Stimulated activated CD8-positive, alpha-beta memory T cell treated with anti-CD3 and anti-CD28 coated beads, Interleukin-2, amount 100 ng/mL, for 48 hours (primary cell): ENCODE data around the gene TPO.
"Not testable (repeated sequence)": the region's sequence is repeated elsewhere in the genome, so short reads cannot be mapped to it uniquely, and the experiment has no call there.

Source experiments
- DNase-seq, 2 donors: peaks; one replicate each; pipeline ENCODE4 v3.0.0-alpha.2; 2020; ENCODE audit warnings: low read depth in 2 of 2

The TPO gene

DNA sequence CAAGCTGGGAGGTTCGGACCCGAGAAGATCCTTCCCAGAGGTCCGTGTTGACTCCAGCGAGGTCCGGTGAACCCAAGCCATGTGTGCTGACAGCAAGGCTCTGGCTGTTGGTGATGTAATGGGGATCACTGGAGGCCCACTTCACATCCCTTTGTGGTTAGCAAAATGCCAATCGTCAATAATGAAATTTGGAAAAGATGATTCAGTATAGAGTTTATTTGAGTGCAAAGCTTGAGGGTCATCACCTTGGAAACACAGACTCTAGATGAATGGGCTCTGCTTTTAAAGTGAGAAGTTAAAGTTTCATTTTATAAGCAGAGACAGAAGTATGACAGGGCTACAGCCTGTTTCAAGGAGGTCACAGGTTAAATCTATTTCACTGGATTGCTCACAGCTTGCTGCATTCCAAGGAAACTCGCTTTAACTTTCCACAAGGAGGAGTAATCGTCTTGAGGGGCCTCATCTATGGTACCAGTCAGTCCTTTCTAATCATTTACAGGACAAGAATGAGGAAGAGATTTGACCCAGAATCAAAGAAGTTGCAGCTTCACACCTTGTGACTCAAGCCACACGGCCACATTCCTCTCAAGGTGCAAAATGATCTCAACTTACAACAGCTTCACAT, 140.5 kb downstream of the TPO start:
- no peak for DNase-seq

DNA sequence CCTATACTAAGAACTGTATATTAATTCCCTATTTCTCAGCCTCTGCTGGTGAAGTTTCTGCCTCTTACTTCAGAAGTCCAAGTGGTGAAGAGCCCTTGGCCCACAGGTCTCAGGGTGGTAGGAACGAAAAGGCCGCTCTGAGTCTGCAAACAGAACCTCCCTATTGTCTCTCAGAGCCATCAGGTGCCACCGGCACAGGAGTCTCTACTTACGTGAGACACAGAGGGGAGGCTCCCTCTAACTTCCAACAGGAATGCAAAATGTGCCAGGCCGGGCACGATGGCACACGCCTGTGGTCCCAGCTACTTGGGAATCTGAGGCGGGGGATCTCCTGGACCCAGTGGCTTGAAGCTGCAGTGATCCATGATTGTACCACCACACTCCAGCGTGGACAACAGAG, 143.0 kb downstream of the TPO start:
- DNase-seq, result no peak

DNA sequence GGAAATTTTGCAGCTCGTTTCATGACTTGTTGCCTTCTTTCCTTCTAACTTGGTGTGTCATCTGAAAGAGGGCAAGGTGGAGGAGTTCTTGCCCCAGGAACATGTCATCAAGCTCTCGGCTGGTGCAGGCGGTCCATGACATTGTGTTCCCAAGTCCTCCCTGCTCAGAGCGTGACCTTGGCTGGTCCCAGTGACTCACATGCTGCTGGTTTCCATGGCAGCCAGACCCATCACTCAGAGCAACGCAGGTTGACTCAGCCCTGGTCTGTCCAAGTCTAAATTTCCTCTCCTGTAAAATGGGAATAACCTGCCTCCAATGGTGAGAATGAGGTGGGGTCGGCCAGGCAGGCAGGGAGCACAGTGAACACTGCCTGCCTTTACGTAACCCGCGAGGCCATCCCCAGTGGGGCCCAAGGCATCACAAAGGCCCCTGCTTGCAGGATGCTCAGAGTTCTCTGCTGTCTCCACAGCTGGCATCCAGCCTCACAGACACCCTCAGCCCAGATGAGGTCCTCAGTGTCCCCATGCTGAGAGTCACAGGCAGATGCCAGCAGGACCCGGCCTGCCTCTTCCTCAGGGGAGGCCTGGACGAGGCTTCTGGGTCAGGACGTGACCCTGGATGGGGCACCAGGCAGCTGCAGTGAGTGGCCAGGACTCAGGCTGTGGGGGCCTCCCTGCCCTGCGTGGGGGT, 143.7 kb downstream of the TPO start:
- DNase-seq, result no peak

GRCh38 chr2:1557467-1557820, 144.2 kb downstream of the TPO start:
- no peak for DNase-seq

GRCh38 chr2:1559589-1560175, 146.4 kb downstream of the TPO start:
- no peak for DNase-seq

DNA sequence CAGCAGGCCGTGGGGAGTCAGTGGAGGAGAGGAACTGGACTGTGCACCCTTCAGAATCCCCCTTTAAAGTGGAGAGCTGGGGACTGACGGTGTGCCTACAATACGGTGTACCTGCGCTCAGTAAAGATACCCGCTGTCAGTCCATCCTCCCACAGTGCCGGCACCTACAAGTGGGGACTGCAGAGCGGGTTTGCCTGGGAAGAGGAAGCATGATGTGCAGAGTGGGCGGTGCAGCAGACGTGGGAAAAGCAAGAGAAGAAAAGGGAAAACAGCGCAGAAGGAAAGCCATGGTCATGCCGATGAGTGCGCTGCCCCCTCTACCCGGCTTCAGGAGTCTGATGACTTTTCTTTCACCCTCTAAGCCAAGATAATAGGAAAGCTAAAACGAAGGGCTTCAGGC, 148.0 kb downstream of the TPO start:
- DNase-seq, result no peak

DNA sequence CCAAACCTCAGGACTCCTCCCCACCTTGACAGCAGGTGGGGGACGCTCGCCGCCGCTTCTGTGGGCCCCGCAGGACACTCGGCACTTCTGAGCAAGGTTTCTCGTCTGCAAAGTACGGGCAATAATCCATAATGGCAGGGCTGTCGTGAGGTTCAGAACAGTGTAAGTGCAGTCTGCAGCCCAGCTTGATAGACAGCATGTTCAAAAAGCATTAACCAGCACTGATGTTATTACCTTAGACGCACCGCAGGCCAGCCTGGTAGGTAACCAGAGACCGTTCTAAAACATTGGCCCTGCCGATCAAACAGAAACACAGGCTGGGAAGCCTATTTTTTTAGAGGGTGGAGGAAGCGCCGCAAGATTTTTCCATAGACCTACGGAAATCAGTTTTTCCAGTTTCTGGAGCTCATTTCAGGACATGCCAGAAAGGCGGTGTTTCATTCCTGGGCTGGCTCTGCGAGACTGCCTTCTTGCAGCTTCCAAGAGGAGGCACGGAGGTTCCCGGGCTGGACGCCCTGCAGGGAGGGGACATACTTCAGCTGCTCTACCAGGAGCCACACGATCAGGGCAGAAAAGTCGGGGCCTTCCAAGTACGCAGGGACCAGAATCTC, 148.7 kb downstream of the TPO start:
- DNase-seq, result no peak

DNA sequence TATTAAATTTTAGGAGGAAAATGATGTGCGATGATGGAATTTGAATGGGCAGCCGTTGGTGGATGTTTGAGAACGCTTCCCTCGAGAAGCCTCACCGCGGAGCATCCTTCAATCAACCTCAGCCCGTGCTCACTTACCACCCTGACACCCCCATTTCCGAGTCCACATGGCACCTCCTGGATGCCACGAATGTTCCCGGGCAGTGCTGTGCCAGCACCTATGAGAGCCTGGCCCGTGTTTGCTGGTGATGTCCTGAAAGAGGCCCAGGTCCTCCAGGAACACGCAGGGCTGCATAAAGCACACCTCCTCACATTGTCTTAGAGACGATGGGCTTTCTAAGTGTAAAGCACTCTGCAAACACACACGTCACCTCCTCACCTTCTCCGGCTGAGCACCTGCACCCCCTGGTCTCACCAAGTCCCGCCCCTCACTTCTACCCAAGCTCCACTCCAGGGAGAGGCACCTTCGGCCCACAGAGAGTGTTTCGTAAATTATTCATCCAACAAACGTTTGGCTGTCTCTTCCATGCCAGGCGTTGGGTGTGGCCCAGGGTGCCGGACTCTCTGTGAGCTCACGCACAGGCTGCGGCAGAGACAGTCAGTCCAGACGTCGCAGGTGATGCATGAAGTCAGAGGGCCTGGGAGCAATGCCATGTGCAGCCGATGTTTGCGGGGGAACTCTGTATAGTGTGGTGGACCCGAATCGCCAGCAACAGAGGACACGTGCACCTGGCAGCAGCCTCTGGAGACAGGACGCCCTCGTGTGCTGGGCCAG, 150.0 kb downstream of the TPO start:
- DNase-seq, result no peak

DNA sequence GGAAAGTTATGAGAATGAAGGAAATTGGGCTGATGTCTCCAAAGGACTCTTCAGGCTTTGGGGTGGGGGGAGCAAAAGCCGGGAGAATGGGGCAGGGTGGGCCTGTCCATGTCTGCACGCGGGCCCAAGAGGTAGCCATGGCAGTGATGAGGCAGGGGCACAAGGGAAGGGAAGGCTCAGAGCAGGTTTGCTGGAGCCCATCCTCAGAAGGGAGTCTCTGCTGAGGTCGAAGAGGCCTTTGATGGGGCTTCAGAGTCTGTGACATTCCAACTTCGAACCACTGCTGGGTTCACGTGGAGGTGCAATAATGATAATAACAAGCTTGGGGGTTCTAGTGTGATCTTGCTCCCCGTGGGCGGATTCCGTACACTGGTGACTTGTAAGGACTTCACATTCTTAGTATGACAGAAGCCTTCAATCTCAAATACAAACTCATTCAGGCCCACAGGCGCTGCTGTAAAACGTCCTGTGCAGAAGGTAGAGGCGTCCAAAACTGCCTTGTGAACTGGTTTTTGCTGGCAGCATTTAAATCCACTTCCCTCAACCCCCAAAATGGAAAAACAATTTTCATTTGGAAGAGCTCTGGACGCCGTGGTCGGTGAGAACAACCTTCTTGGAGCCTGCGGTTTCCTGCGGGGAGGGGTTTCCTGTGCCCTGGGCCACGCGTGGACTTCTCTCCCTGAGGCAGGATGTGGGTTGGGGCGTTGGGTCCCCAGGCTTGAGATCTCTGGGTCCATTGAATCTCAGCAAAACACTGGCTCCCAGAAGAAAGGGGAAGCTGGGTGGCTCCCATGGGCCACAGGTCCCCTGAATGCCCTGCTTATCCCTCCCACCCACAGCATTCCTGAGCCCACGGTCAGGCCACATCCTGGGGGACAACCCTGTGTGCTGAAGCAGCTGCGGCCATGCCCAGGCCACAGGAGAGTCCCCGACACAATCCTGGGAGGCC, 151.0 kb downstream of the TPO start:
- DNase-seq, result no peak

GRCh38 chr2:1567556-1568344, 154.5 kb downstream of the TPO start:
- DNase-seq, result no peak

DNA sequence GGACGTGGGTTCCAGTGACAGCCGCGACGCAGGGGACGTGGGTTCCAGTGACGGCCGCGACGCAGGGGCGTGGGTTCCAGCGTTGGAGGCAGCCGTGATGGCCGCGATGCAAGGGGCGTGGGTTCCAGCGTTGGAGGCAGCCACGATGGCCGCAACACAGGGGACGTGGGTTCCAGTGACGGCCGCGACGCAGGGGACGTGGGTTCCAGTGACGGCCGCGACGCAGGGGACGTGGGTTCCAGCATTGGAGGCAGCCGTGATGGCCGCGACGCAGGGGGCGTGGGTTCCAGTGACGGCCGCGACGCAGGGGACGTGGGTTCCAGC, 155.0 kb downstream of the TPO start:
- DNase-seq, result not testable (repeated sequence)

GRCh38 chr2:1569879-1570450, 156.7 kb downstream of the TPO start:
- no peak for DNase-seq

DNA sequence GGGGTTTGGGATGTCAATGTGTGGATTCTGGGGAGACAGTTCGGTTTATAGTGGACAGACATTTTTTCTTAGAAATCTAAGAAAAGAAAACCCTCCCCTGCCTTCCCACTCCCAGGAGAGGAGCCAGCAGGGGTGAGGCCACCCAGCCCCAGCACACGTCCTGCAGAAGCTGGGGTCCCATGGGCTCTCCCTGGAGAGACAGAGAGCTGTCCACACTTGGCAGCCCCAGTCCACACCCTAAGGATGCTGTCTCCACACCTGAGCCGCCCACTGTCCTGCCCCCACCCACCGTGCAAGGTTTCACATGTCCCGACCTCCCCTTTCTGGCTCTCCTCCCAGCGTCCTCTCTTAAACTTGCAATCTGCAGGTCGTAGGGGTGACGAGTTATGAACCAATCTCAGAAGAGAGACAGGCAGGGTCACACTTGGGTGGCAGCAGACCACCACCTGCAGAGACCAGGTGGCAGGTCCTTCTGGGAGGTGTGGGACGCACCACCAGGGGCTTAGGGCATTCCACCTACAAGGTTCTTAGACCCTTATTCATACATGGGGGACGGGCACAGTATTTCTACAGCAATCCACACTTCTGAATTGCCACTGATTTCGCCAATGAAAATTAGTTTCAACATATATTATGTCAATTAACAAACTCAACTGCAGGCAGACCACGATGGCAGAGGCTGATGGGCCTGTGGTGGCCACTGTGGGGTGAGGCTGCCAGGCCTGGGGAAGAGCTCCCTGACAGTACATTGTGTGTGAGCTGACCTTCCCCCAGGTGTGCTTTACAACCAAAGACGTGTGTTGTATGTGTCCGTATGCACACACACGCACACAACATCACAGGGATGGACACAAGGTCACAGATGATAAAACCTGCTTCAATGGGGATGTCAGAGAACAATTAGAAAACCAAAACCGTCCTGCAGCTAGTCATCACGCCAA, 158.5 kb downstream of the TPO start:
- DNase-seq, result no peak

DNA sequence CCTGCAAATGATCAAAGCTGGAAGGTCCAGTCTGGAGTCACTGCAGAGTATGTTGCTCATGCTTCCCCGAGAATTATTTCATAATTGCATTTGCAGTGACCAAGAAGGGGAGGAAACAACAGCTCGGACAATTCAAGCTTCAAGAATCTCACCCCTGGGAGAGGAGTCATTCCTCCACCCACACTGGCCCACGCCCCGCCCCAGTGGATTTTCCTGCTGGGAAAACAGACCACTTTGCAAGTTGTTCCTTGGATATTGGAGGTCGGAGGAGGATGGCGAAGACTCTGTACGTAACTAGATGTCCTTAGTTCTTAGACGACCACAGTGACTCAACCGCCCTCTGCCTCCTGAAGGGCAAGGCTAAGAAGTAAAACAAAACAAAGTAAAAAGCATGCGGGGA, 159.4 kb downstream of the TPO start:
- DNase-seq, result no peak

GRCh38 chr2:1577846-1578245, 164.6 kb downstream of the TPO start:
- DNase-seq, result no peak

DNA sequence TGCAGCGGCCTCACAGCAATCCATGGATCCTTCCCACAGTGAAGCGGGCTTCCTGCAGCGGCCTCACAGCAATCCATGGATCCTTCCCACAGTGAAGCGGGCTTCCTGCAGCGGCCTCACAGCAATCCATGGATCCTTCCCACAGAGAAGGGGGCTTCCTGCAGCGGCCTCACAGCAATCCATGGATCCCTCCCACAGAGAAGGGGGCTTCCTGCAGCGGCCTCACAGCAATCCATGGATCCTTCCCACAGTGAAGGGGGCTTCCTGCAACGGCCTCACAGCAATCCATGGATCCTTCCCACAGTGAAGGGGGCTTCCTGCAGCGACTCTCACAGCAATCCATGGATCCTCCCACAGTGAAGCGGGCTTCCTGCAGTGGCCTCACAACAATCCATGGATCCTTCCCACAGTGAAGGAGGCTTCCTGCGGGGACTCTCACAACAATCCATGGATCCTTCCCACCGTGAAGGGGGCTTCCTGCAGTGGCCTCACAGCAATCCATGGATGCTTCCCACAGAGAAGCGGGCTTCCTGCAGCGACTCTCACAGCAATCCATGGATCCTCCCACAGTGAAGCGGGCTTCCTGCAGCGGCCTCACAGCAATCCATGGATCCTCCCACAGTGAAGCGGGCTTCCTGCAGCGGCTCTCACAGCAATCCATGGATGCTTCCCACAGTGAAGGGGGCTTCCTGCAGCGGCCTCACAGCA, 168.1 kb downstream of the TPO start:
- not testable (repeated sequence) for DNase-seq

- DNase-seq, result no peak
Measured at GRCh38 chr2:1581965-1582625, 168.8 kb downstream of the TPO start.

DNA sequence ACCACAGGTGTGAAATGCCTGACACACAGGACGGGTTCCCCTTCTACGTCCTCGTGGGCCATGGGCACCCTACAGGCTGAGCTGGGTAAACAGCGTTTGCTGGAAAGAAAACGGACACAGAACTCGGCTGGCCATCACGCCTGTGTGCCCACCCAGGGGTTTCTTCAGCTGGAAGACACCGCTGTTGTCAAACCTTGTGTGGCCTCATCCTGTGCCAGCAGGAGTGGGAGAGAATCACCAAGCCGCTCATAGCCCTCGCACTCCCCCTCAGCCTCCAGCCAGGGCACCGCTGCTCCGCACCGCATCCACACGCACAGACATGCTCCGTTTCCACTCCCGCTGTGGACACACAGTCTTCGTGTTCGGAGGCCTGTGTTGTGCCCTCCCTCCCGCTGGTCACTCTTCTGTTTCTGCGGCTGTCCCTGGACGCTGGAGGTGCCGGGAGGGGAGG, 169.7 kb downstream of the TPO start:
- DNase-seq, result no peak
